Transverse colon (tissue), 4 donors: ENCODE results near the gene NSUN4. TPM values are rescaled to one million over a fixed set of nuclear protein-coding genes. Genes with fewer than 3 reads are reported as not detected.
"Not testable (repeated sequence)": the region's sequence is repeated elsewhere in the genome, so short reads cannot be mapped to it uniquely, and the experiment has no call there.

Source experiments
- DNase-seq: peaks from one replicate; pipeline ENCODE4 v3.0.0-alpha.2; 2019
- H3K27ac ChIP-seq, 4 donors: fragments of 200-600 bp; sonication (generic); 2 replicates each; pipeline ENCODE4 v1.5.1; 2016 to 2018; ENCODE audit warnings: inconsistent platforms in 4 of 4
- H3K27me3 ChIP-seq: fragments of 200-600 bp; sonication (generic); 2 replicates; pipeline ENCODE4 v1.5.1; 2017; ENCODE audit warnings: inconsistent platforms
- H3K36me3 ChIP-seq, 4 donors: fragments of 200-600 bp; sonication (generic); 2 replicates each; pipeline ENCODE4 v1.5.1; 2017 to 2019; ENCODE audit warnings: inconsistent platforms in 4 of 4
- H3K4me1 ChIP-seq, 4 donors: fragments of 200-600 bp; sonication (generic); 2 replicates each; pipeline ENCODE4 v1.5.1; 2017 to 2020; ENCODE audit warnings: inconsistent platforms in 4 of 4
- H3K4me3 ChIP-seq, 4 donors: fragments of 200-600 bp; sonication (generic); 1 replicate in 1 of 4; 2 replicates in 3 of 4; pipeline versions ENCODE4 v1.5.1 to v1.6.1; 2017 to 2019; ENCODE audit warnings: inconsistent platforms in 4 of 4
- H3K9me3 ChIP-seq, 2 donors: fragments of 200-600 bp; sonication (generic); 2 replicates each; pipeline ENCODE4 v1.5.1; 2017 to 2019; ENCODE audit warnings: inconsistent platforms in 2 of 2
- CTCF ChIP-seq, 5 experiments: fragments of 200-600 bp in 3 of 5; fragments of 450-650 bp in 2 of 5; sonication (generic) in 3 of 5; IDR thresholded peaks; 1 replicate in 2 of 5; 2 replicates in 3 of 5; pipeline ENCODE4 v1.5.1; 2016 to 2017; ENCODE audit warnings: antibody characterized with exemption in 5 of 5, inconsistent platforms in 3 of 5, mild to moderate bottlenecking in 2 of 5, moderate library complexity in 1 of 5
- EP300 ChIP-seq: sonication (generic); formaldehyde crosslinking; IDR thresholded peaks from one replicate; pipeline ENCODE4 v1.6.1; 2017; ENCODE audit warnings: antibody characterized with exemption, low read depth
- POLR2A ChIP-seq: fragments of 450-650 bp; IDR thresholded peaks from one replicate; pipeline ENCODE4 v1.6.1; 2016; ENCODE audit warnings: antibody characterized with exemption, mild to moderate bottlenecking, moderate library complexity
- POLR2AphosphoS5 ChIP-seq, 3 donors: sonication (generic); formaldehyde crosslinking; IDR thresholded peaks; one replicate each; pipeline ENCODE4 v1.6.1; 2016; ENCODE audit warnings: antibody characterized with exemption in 3 of 3
- WGBS, 2 donors: methylation state at CpG; one replicate each; pipeline ENCODE4 v1.1.5; 2018; ENCODE audit warnings: low coverage in 1 of 2; 5-methylcytosine and 5-hydroxymethylcytosine counted together
- in situ Hi-C, 4 donors: fragments of 200-750 bp; cut with MboI; loops; one replicate each; pipeline versions ENCODE4 v1.15.0 to v1.15.1; 2017; ENCODE audit warnings: low sequenced_read_pairs in 3 of 4, low pct_ligation_motif_present in 1 of 4, low pct_unique_long_range_greater_than_20kb in 1 of 4
- intact Hi-C: fragments of 100-400 bp; cut with DNase I; formaldehyde crosslinking; loops from one replicate; pipeline ENCODE4 v1.15.1; 2023; ENCODE audit warnings: low total_unique reads
- total RNA-seq, 4 donors: library from RNA; depleted of rRNA; stranded (reverse); fragments of >200 nt; gene quantifications; one replicate each; pipeline ENCODE4 v1.1.0, GENCODE V29; 2016

The NSUN4 gene
- total RNA-seq, 4 donors from 2014 or later, result 5.6 to 19.7 (median 12.9) TPM

- in situ Hi-C loops, result no loop called here
- DNase-seq, result no peak
- peaks cover 0 to 39% (median 19%) of the 10 kb centered on the region in 4 donors for H3K36me3 ChIP-seq
These were observed 24.0 kb downstream of the NSUN4 start for GRCh38 chr1:46364612-46365011.

GRCh38 chr1:46365796-46366195 lies 25.2 kb downstream of the NSUN4 start:
- in situ Hi-C loops, result not testable (repeated sequence)
- peaks cover 0 to 32% (median 16%) of the 10 kb centered on the region in 4 donors for H3K36me3 ChIP-seq
- 87 to 92% methylated on average over 6 to 8 of the region's 8 CpGs for WGBS, 2 donors

More at GRCh38 chr1:46364612-46365011, 24.0 kb downstream of the NSUN4 start:
- TF ChIP-seq POLR2A, result no peak
- no peak for TF ChIP-seq CTCF (IDR thresholded peaks at IDR 0.05)
- TF ChIP-seq EP300, result no peak
- Histone ChIP-seq H3K27ac (no peak overlapping the region), H3K4me1 (no peaks in the 10 kb centered on the region), H3K4me3 (no peak overlapping the region), H3K9me3 (no peaks in the 10 kb centered on the region), H3K27me3 (no peaks in the 10 kb centered on the region)
- 88 to 95% methylated on average over 5 of the region's 5 CpGs for WGBS, 2 donors
- intact Hi-C loops, result no loop called here

GRCh38 chr1:46367072-46367471 lies 26.5 kb downstream of the NSUN4 start:
- no peak for DNase-seq
- peaks cover 0 to 24% (median 9%) of the 10 kb centered on the region in 4 donors for H3K36me3 ChIP-seq

More at GRCh38 chr1:46365796-46366195, 25.2 kb downstream of the NSUN4 start:
- H3K27me3 ChIP-seq, H3K9me3 ChIP-seq, intact Hi-C loops, DNase-seq, H3K4me1 ChIP-seq, H3K27ac ChIP-seq, H3K4me3 ChIP-seq: not testable (repeated sequence)

GRCh38 chr1:46367701-46368100 lies 27.1 kb downstream of the NSUN4 start:
- H3K4me3 ChIP-seq, H3K9me3 ChIP-seq, H3K27me3 ChIP-seq, H3K4me1 ChIP-seq, intact Hi-C loops, DNase-seq, in situ Hi-C loops, H3K27ac ChIP-seq: not testable (repeated sequence)
- peaks cover 0 to 20% (median 4%) of the 10 kb centered on the region in 4 donors for H3K36me3 ChIP-seq
- WGBS, 2 donors, result 96 to 100% methylated on average over 3 to 8 of the region's 8 CpGs

More at GRCh38 chr1:46367072-46367471, 26.5 kb downstream of the NSUN4 start:
- Histone ChIP-seq H3K27me3 (no peaks in the 10 kb centered on the region), H3K9me3 (no peaks in the 10 kb centered on the region), H3K4me1 (no peaks in the 10 kb centered on the region), H3K27ac (no peak overlapping the region), H3K4me3 (no peak overlapping the region)
- intact Hi-C loops, result no loop called here
- 75 to 86% methylated on average over 3 of the region's 3 CpGs for WGBS, 2 donors
- in situ Hi-C loops, result no loop called here
- no peak for TF ChIP-seq POLR2A
- no peak for TF ChIP-seq CTCF (IDR thresholded peaks at IDR 0.05)
- no peak for TF ChIP-seq EP300

GRCh38 chr1:46368791-46369190 lies 28.2 kb downstream of the NSUN4 start:
- no peak for DNase-seq
- TF ChIP-seq EP300 (no peak), CTCF (IDR thresholded peaks at IDR 0.05) (no peak), POLR2A (no peak), POLR2AphosphoS5 (IDR thresholded peaks at IDR 0.05) (no peak)
- intact Hi-C loops (no loop called here), in situ Hi-C loops (no loop called here)
- H3K27me3 ChIP-seq, result no peaks in the 10 kb centered on the region
- WGBS, 2 donors, result 90 to 98% methylated on average over 2 of the region's 2 CpGs
- H3K36me3 ChIP-seq, result peaks cover 0 to 9% (median 2%) of the 10 kb centered on the region in 4 donors
- H3K4me1 ChIP-seq, result no peaks in the 10 kb centered on the region
- no peaks in the 10 kb centered on the region for H3K9me3 ChIP-seq
- no peak overlapping the region for H3K27ac ChIP-seq
- H3K4me3 ChIP-seq, result no peak overlapping the region
